Limb (tissue), 2 donors: ENCODE measurements around the gene ENG.
"Not testable (repeated sequence)": the region's sequence is repeated elsewhere in the genome, so short reads cannot be mapped to it uniquely, and the experiment has no call there.

Experiments
- DNase-seq, 2 donors: peaks; one replicate each; pipeline ENCODE4 v3.0.0-alpha.2; 2016; ENCODE audit errors: extremely low spot score in 2 of 2

ENG gene

DNA sequence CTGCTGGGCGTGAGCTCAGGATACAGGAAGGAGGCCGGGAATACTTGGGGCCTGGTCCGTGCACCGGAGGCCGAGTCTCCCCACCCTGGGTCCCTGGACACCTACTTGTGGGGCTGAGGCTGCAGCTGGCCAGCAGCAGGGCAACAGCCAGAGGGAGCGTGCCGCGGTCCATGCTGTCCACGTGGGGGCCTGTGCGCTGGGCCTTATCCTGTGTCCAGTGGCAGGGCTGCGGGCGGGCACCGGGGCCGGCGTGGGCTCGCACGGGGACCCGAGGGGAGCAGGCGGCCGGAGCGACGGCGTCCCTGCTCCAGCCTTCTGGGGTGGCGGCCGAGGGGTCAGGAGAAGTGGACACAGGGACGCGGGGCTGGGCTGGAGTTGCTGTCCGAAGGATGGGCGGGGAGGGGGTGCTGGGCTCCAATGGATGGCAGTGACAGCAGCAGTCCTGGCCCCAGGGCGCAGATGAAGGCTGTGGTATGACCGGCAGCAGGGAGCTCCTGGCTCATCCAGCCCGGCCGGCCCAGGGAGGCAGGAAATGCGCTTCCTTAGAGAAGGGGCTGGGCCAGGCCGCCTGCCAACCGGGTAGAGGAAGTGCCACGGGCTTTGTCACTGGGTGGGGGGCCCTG, at the start of gene ENG:
Gene ENG (minus strand): TSS at position 475 of the 623 bp plus-strand sequence. CDS start 303 bp downstream, at position 172.
- peak in 1 of 2 donors; percentile 70 for DNase-seq

DNA sequence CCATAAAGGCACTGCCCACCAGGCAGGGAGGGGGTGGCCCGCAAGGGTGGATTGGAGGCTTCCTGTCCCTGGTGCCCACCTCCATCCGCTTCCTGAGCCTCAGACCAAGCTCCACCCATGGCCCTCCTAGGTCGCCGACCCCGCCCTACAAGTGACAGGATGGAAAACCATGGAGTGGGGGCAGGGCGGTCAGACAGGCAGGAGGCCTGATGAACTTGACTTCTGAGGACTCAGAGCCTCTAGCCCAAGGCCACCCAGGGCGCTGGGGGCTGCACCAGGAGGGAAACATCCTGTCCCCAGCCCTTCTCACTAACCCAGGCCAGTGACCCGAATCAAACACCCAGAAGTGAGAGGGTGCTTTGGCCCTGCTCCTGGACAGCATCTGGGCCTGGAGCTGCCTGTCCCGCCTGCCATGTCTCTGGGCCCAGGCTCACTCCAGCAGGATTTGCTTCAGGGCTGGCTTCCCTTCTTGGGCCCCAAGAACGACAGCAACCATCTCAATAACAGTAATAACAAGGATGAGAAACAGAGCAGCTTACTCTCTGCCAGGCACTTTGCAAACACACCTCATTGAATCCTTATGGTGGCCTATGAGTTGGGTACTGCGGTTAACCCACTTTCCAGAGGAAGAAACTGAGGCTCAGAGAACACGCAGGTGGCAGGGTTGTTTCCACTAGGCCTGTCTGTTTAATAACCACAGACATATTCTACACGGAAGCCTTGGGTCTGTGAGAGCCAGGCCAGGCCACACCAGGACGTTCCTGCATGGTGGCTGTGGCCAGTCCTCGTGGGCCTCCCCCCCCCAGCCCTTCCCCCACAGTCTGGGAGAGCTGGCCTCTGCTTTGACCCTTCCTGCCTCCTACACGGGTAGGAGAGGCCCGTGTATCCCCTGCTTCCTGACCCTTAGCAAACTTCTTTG, 49.4 kb upstream of the ENG start:
- DNase-seq: peak in 1 of 2 donors; percentile 63

DNA sequence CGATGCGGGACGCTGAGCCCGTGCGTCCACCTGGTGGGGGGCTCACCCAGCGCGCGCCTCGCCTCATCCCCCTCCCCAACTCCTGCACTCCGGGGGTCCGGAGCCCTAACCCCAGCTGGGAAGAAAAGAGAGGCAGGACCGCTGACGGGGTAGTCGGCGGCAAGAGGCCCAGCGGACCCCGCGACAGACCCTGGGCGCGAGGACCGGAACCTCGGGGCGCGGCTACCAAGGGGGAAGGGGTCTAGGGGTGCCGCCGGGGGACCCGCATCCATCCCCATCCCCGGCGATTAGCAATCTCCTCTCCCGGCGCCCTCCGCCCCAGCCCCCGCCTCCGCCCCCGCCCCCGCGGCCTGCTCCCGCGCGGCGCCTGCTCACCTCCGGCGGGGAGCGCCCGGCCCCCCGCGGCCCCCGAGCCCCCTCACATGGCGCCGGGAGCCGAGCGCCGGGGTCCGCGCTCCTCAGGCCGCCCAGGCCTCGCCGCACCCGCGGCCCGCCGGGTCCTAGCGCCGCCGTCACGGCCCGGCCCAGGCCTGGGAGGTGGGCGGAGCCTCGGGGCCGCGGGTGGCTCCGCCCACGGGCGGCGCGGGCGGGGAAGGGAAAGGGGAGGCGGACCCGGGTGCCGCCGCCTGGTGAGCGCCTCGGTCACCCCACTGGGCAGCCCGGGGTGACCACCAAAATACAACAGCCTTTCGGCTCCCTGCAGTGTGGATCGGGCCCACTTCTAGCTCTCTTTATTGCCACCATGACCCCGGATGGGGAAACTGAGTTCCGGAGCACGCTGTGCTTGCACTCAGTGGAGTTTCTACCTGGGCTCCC, 44.9 kb upstream of the ENG start, which contains the start of gene ST6GALNAC6:
Gene ST6GALNAC6 (minus strand): TSS at position 476 of the 816 bp plus-strand sequence. CDS start 1,622 bp downstream, outside the sequence.
- peak; percentile 73 to 87 for DNase-seq

DNA sequence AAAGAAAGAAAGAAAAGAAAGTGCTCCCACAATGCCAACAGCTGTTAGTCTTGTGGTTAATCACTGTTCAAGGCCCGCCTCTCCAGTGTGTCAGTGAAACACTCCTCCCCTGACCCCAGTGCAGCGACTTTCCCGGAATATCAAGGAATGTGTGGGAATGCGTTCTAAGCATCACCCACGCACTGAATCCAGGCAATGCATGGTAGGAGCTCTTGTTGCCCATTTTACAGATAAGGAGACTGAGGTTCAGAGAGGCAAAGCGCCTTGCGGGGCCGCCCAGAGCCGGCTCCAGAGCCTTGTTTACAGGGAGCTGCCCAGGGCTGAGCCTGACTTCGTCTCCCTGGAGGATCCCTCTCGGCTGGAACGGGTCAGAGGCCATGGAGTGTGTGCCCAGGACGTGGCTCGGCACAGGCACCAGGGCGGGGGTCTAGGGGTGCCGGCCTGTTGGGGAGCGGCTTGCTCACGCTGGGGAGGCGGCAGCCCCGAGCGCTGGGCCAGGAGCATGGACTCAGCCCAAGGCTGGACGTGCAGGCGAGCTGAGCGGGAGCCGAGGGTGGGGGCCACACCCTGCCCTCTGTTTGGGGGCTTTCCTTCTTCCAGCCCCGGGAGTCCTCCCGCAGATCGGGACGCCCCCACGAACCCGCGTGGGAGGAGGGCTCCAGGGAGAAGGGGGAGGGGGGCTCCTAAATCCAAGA, 44.1 kb upstream of the ENG start:
- peak in 1 of 2 donors; percentile 67 for DNase-seq

DNA sequence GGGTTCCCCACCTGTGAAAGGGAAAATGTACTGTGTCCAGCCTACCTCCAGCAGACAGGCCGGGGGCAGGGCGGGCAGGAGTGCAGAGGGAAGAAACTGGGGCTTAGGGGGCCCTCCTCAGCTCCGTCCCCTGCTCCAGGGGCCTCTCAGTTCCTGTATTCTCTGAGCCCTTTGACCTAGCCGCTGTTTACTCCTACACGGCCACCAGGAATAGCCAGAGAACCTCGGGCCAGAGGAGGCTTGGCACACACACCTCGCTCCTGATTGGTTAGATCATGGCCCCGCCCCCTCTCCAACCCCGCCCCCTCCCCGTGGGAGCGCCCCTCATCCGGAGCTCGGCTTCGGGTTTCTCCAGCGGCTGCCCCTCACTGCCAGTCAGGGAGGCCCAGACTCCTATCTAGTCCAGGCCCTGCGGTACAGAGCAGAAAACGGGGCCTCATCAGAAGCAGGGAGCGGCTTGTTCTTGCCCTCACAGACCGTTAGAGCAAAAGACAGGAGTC, 42.8 kb upstream of the ENG start:
- DNase-seq: peak; percentile 75 to 92

DNA sequence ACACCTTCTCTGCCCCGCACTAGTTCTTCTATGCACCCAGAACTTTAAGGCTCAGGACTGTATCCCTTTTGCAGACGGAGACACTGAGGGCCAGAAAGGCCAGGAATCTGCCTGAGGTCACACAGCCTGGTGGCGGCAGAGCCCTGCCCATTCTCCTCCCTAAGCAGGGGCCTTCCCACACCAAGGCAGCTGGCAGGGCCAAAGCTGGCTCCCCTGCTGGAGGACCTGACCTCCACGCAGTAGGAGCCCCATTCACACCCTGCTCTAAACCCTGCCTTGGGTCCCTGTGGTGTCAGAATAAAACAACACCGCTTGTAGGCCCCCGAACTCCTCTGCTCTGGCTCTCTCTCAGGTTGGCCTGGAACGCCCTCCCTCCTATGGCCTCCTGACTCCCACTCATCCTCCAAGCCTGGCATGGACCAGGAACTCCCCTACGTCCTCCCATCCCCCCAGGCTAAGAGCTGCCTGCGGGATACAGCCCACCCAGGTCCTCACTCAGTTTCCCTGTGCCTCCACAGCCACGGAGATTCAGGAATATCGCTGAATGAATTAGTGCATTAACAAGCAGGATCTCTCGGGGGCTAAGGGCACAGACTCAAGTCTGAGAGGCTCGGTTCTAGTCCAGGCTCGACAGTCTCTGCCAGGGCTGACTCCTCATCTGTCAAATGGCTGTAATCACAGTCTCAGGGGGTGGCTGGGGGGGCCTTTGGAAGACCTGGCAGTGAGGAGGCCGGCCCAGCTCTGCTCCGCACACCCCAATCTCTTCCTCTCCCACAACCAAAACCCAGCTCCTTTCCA, 42.1 kb upstream of the ENG start:
- no peak for DNase-seq

DNA sequence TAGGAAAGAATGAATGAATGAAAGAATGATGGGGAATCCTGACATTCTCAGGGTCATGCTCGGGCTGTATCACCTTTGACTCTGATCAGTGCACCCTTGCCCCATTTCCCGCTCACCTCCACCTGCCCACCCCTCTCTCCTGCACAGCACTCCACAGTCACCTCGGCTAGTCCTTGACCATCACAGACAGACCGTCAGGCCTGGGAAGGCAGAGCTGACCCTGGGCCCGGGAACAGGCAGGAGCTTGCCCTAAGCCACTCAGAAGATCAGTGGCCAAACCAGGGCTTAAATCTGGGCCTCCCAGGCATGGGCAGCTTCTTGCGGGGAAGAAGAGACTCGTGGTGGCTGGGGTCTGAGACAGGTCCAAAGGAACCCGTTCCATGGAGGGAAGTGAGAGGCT, 41.4 kb upstream of the ENG start:
- no peak for DNase-seq

DNA sequence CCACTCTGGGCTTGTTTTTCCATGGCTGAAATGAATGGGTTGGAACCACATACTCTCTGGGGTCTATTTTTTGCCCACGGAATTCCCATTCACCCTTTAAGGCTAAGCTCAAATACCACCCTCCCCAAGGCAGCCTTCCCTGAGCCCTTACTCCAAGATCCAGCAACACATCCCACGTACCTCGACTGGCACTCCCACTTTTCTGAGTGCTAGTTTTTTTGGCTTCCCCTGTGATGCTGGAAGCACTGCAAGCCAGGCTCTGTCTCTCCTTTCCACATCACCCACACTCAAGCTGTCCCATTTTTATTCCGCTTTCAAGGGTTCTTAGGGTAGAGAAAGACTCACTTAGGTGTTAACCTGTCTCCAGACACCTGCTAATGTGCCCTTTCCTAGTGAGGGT, 38.9 kb upstream of the ENG start:
- no peak for DNase-seq

DNA sequence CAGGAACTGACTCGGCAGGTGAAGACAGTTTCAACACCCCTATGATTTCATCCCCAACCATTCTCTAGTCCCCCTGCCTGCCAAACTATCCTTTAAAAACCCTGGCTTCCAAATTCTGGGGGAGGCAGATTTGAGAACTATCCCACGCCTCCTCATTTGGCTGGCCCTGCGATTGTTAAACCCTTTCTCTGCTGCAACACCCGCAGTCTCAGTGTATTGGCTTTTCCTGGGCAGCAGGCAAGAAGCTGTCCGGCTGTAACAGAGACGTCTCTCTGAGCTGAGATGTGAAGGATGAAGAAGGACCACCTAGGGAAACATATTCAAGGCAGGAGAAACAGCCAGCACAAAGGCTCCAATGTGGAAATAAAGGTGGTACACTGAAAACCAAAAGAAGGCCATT, 38.4 kb upstream of the ENG start:
- no peak for DNase-seq

DNA sequence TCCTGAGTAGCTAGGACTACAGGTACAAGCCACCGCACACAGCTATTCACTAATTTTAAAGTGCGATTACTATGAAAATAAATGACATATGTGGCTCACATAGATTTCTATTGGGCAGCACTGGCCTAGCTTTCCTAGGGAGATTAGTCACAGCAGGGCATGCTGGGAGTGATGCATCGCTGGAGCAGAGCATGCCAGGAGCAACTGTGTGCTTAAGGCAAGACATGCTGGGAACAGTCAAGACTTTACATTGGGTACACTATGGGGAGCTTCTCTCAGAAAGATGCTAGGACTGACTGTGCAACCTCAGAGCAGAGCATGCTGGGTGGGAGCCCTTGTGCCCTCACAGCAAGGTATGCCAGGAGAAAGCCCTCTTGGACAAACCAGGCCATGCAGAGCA, 35.6 kb upstream of the ENG start:
- no peak for DNase-seq

DNA sequence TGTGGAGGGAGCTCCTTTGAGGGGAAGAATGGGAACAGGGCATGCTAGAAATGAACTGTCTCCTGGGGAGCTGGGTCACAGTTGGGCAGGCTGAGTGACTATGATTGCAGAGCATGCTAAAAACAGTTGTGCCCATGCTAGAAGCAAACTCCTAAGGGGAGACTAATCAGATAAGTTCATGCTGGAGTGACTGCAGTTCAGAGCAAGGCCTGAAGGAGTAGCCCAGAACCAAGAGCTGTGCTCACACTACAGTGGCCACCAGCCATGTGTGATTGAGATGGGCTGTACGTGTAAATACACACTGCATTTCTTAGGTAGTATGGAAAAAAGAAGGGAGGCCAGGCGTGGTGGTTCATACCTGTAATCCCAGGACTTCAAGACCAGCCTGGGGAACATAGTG, 33.3 kb upstream of the ENG start:
- no peak for DNase-seq

DNA sequence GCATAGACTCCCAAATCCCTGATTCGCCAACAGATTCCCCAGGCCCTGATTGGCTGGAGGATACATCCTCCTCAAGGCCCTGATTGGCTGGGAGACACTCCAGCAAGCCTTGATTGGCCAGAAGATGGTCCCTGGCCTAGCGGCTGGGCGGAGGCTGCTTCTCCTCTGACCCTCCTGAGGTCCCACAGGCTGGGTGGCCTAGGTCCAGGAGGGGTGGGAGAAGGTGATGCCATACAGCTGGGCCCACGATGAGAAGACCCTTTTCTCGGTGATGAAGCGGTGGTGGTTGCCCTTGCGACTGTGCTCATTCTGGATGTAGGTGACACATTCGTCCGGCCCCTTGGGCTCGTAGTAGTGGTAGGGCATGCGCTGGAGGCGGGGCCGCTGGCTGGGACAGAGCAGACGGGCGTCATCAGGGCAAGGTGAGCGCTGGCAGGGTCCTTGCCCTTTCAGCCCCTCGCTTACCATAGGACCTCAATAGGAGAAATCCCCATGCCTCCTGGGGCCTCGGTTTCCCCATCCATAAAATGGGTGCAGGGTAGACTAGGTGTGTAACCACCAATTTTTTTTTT, 32.0 kb upstream of the ENG start:
- no peak for DNase-seq

DNA sequence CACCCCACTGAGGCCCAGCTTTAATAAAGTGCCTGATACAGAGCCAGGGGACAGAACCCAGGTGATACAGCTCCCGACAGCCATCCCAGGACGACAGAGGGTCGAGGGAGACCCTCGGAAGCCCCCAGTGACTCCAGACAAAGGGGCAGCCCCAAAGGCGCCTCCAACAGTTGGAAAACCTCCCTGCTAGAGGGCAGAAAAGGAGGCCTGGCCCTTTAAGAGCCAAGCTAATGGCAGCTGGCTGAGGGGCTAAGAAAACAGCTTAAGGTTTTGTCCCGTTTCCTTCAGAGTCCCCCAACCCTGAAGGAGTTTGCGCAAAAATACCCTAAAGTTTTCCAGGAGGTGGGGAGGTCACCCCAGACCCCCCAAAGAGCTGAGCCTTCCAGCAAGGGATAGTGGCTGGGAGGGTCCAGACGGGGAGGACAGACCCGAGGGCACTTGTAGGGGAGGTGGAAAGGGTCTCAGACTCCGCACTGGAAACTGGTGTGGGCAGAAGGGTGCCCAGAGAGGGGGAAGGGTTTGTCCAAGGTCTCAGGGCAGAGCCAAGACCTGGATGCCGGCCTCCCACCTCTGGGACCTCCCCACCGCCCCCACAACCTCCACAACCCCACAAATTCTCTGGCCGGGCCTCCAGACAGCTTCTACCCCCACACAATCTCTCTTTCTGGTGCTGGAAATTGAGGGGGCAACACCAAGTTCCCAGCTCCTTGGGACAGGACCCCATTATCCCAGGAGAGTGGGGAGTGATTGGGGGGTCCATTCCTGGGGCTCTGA, 31.2 kb upstream of the ENG start:
- DNase-seq: no peak

DNA sequence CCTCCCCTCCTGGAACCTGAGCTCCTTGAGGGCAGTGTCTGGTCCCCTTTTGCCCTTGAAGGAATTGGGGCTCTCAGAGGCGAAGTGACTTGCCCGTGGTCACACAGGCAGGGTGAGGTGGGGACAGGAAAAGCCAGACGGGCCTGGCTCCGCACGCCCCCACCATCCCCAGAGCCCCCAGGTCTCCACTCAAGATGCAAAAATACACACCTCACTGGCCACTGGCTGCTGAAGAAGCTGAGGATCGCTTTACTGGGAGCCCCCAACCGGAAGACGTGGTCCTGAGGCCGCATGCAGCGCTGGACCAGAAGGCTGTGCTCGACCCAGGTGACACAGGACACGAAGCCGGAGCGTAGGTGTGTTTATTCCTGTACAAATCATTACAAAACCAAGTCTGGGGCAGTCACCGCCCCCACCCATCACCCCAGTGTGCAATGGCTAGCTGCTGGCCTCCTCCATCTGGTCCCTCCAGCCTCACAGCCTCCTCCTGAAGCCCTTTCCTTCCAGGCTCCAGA, 30.6 kb upstream of the ENG start:
- no peak for DNase-seq

DNA sequence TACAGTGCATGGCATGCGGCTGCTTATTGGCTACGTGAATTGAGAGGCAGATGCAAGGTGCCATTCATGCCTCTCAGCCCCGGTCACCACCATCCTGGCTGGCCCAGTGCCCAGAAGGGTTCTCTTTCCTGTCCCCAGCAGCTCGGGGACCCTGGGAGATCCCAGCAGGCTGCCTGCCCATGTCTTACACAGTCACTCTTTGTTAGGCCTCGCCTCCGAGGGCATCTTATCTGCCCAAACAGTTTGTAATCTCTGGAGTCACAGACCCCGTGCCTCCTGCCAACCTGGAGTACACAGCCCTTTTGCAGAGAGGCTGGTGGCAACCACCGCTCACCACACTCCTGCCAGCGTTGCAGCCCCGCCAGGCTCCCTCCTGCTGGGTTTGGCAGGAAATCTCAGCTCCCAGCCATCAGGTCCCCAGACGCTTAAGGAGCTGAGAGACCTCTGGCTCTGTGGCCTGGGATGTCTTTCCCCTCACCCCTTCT, 30.0 kb upstream of the ENG start:
- no peak for DNase-seq

DNA sequence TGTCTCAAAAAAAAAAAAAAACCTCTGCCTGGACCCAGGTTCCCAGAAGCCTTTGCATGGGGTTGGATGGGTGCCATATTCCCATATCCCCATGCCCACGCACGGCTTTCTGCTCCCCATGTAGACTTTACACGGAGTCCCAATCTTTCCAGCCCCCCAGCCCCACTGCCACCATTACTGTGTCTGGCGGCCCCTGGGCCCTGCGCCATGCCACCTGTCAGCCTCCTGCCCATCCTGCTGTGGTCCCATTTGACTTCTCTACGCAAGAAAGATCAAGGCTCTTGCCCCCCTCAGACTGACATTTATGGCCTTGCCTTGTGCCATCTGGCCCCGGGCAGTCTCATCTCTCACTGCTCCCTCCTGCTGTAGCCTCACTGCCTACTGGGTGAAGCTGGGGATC, 29.5 kb upstream of the ENG start:
- peak in 1 of 2 donors; percentile 26 for DNase-seq

DNA sequence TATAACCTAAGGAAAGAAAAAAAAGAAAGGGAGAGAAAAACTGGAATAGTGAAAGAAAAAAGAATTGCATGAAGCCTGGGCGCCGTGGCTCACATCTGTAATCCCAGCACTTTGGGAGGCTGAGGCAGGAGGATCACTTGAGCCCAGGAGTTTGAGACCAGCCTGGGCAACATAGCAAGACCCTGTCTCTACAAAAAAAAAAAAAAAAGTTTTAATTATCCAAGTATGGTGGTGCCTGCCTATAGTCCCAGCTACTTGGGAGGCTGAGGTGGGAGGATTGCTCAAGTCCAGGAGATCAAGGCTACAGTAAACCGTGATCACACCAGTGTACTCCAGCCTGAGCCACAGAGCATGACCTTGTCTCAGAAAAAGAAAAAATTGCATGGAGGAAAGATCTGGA, 27.3 kb upstream of the ENG start:
- DNase-seq: not testable (repeated sequence)

DNA sequence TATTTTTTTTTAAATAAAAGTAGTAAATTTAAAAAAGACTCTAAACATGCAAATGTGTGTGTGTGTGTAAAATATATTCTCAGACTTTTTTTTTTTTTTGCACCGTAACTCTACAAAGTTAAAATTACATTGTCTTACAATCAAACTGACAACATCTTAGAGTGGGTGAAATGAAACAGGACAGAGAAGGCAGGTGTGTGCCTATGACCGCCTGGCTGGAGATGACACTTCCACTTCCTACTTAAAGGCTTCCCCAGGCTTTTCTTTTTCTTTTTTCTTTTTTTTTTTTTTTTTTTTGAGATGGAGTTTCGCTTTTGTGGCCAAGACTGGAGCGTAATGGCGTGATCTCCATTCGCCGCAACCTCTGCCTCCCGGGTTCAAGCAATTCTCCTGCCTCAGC, 25.7 kb upstream of the ENG start:
- DNase-seq: no peak
